ENCODE results near the gene AIG1. TPM values are rescaled to one million over a fixed set of nuclear protein-coding genes. Genes with fewer than 3 reads are reported as not detected.

Gene AIG1
- total and polyA plus RNA-seq, 2 experiments from 2014 or later: 92.8 to 102 TPM

GRCh38 chr6:143375022-143375585 lies 314.4 kb downstream of the AIG1 start:
- Histone ChIP-seq H3K27me3 (no peaks in the 10 kb centered on the region), H2AFZ (no peak overlapping the region), H3K4me2 (no peak overlapping the region), H3K9me2 (replicated peaks; ENCODE audit: insufficient read depth) (no peaks in the 10 kb centered on the region), H3K4me1 (ENCODE audit: insufficient read depth) (no peaks in the 10 kb centered on the region), H3K79me2 (no peaks in the 10 kb centered on the region), H3K27ac (no peak overlapping the region), H3K36me3 (replicated peaks; ENCODE audit: insufficient read depth, low read depth) (no peaks in the 10 kb centered on the region), H3K9me3 (ENCODE audit: low read depth) (no peaks in the 10 kb centered on the region), H3K4me3 (no peak overlapping the region), H4K20me1 (ENCODE audit: insufficient read depth, poor library complexity, severe bottlenecking) (no peaks in the 10 kb centered on the region)
- DNase-seq (ENCODE audit: low spot score): no peak
- TF ChIP-seq EZH2 (IDR thresholded peaks at IDR 0.05; ENCODE audit: borderline replicate concordance) (no peak), CTCF (IDR thresholded peaks at IDR 0.05; ENCODE audit: poor library complexity) (no peak), EZH2phosphoT487 (IDR thresholded peaks at IDR 0.05; ENCODE audit: low read depth, severe bottlenecking, unreplicated experiment) (no peak)
- WGBS (ENCODE audit: low lambda C conversion rate, missing lambda C conversion rate): 92% methylated on average over 5 of the region's 5 CpGs

GRCh38 chr6:143376375-143376774 lies 315.7 kb downstream of the AIG1 start:
- no peak overlapping the region for H3K4me3 ChIP-seq
- H3K27ac ChIP-seq: no peak overlapping the region
- TF ChIP-seq EZH2phosphoT487 (IDR thresholded peaks at IDR 0.05; ENCODE audit: low read depth, severe bottlenecking, unreplicated experiment): no peak
- TF ChIP-seq CTCF (IDR thresholded peaks at IDR 0.05; ENCODE audit: poor library complexity): no peak
- TF ChIP-seq EZH2 (IDR thresholded peaks at IDR 0.05; ENCODE audit: borderline replicate concordance): no peak
- 100% methylated on average over 3 of the region's 3 CpGs for WGBS (ENCODE audit: low lambda C conversion rate, missing lambda C conversion rate)
- H2AFZ ChIP-seq: no peak overlapping the region
- H3K36me3 ChIP-seq (replicated peaks; ENCODE audit: insufficient read depth, low read depth): no peaks in the 10 kb centered on the region
- no peaks in the 10 kb centered on the region for H3K27me3 ChIP-seq
- H3K79me2 ChIP-seq: no peaks in the 10 kb centered on the region
- DNase-seq (ENCODE audit: low spot score): no peak
- no peak overlapping the region for H3K4me2 ChIP-seq
- no peaks in the 10 kb centered on the region for H3K4me1 ChIP-seq (ENCODE audit: insufficient read depth)
- H3K9me3 ChIP-seq (ENCODE audit: low read depth): no peaks in the 10 kb centered on the region
- H4K20me1 ChIP-seq (ENCODE audit: insufficient read depth, poor library complexity, severe bottlenecking): no peaks in the 10 kb centered on the region
- H3K9me2 ChIP-seq (replicated peaks; ENCODE audit: insufficient read depth): no peaks in the 10 kb centered on the region

- Histone ChIP-seq H3K4me3 (no peak overlapping the region), H4K20me1 (ENCODE audit: insufficient read depth, poor library complexity, severe bottlenecking) (no peaks in the 10 kb centered on the region), H3K9me2 (replicated peaks; ENCODE audit: insufficient read depth) (no peaks in the 10 kb centered on the region), H3K27ac (no peak overlapping the region), H3K79me2 (no peaks in the 10 kb centered on the region), H3K27me3 (no peaks in the 10 kb centered on the region), H3K4me1 (ENCODE audit: insufficient read depth) (no peaks in the 10 kb centered on the region), H2AFZ (no peak overlapping the region), H3K9me3 (ENCODE audit: low read depth) (no peaks in the 10 kb centered on the region), H3K4me2 (no peak overlapping the region), H3K36me3 (replicated peaks; ENCODE audit: insufficient read depth, low read depth) (no peaks in the 10 kb centered on the region)
- DNase-seq (ENCODE audit: low spot score): no peak
- TF ChIP-seq EZH2phosphoT487 (IDR thresholded peaks at IDR 0.05; ENCODE audit: low read depth, severe bottlenecking, unreplicated experiment): no peak
- TF ChIP-seq CTCF (IDR thresholded peaks at IDR 0.05; ENCODE audit: poor library complexity): no peak
- TF ChIP-seq EZH2 (IDR thresholded peaks at IDR 0.05; ENCODE audit: borderline replicate concordance): no peak
These were observed 316.2 kb downstream of the AIG1 start for GRCh38 chr6:143376861-143377260.

GRCh38 chr6:143385636-143386035 lies 324.9 kb downstream of the AIG1 start:
- Histone ChIP-seq H4K20me1 (ENCODE audit: insufficient read depth, poor library complexity, severe bottlenecking) (no peaks in the 10 kb centered on the region), H3K4me3 (no peak overlapping the region), H3K9me3 (ENCODE audit: low read depth) (no peaks in the 10 kb centered on the region), H3K79me2 (no peaks in the 10 kb centered on the region), H3K36me3 (replicated peaks; ENCODE audit: insufficient read depth, low read depth) (no peaks in the 10 kb centered on the region), H3K27ac (no peak overlapping the region), H3K9me2 (replicated peaks; ENCODE audit: insufficient read depth) (no peaks in the 10 kb centered on the region), H3K4me1 (ENCODE audit: insufficient read depth) (no peaks in the 10 kb centered on the region), H2AFZ (no peak overlapping the region), H3K4me2 (no peak overlapping the region), H3K27me3 (no peaks in the 10 kb centered on the region)
- WGBS (ENCODE audit: low lambda C conversion rate, missing lambda C conversion rate): 86% methylated on average over 2 of the region's 2 CpGs
- no peak for DNase-seq (ENCODE audit: low spot score)
- TF ChIP-seq CTCF (IDR thresholded peaks at IDR 0.05; ENCODE audit: poor library complexity): no peak
- no peak for TF ChIP-seq EZH2phosphoT487 (IDR thresholded peaks at IDR 0.05; ENCODE audit: low read depth, severe bottlenecking, unreplicated experiment)
- no peak for TF ChIP-seq EZH2 (IDR thresholded peaks at IDR 0.05; ENCODE audit: borderline replicate concordance)

Data from hepatocyte (in vitro differentiated cells).